Activated T-helper 1 cell treated with anti-CD3 and anti-CD28 coated beads, Interleukin-2, amount 50 U/mL, for 16 hours (primary cell): ENCODE data around the gene SPON1.

ENCODE experiments used
- DNase-seq, 2 donors: peaks; one replicate each; pipeline ENCODE4 v3.0.0-alpha.2; 2020; ENCODE audit warnings: low read depth in 1 of 2, low spot score in 1 of 2

The SPON1 gene

GRCh38 chr11:14314127-14314526, 351.6 kb downstream of the SPON1 start:
- no peak for DNase-seq

- DNase-seq, result no peak
Measured at GRCh38 chr11:14315130-14315529, 352.6 kb downstream of the SPON1 start.
